Epithelial cell of proximal tubule (primary cell): ENCODE measurements around the gene PTPRG. TPM values are rescaled to one million over a fixed set of nuclear protein-coding genes. Genes with fewer than 3 reads are reported as not detected.

Experiments
- DNase-seq: peaks from one replicate; pipeline ENCODE4 v3.0.0-alpha.2; 2011; ENCODE audit warnings: low read depth
- H3K4me3 ChIP-seq: 2 replicates; pipeline ENCODE4 v1.5.1; 2011; ENCODE audit warnings: low read depth, mild to moderate bottlenecking, low read length
- CTCF ChIP-seq: conservative IDR thresholded peaks from 2 replicates; pipeline ENCODE4 v1.5.1; 2012; ENCODE audit warnings: low read depth, mild to moderate bottlenecking, low read length
- total RNA-seq: library from RNA; depleted of rRNA; stranded (reverse); fragments of >200 nt; gene quantifications from 2 replicates; pipeline ENCODE4 v1.2.3, GENCODE V29; 2015

PTPRG gene
- total RNA-seq, 1 donor from 2014 or later = 13.5 TPM

GRCh38 chr3:62113092-62113491, 551.7 kb downstream of the PTPRG start:
- H3K4me3 ChIP-seq = no peak overlapping the region
- no peak for TF ChIP-seq CTCF
- no peak for DNase-seq

- no peak for TF ChIP-seq CTCF
- DNase-seq = no peak
- no peak overlapping the region for H3K4me3 ChIP-seq
These were observed 553.4 kb downstream of the PTPRG start for GRCh38 chr3:62114763-62115162.

- DNase-seq = no peak
- no peak for TF ChIP-seq CTCF
- no peak overlapping the region for H3K4me3 ChIP-seq
These were observed 556.7 kb downstream of the PTPRG start for GRCh38 chr3:62117903-62118548.

- no peak for TF ChIP-seq CTCF
- H3K4me3 ChIP-seq = no peak overlapping the region
- DNase-seq = no peak
These were observed 557.8 kb downstream of the PTPRG start for GRCh38 chr3:62119139-62119538.

- DNase-seq = no peak
- H3K4me3 ChIP-seq = no peak overlapping the region
- no peak for TF ChIP-seq CTCF
These were observed 561.4 kb downstream of the PTPRG start for GRCh38 chr3:62122819-62123218.

- no peak overlapping the region for H3K4me3 ChIP-seq
- TF ChIP-seq CTCF = no peak
- DNase-seq = no peak
These were observed 564.0 kb downstream of the PTPRG start for GRCh38 chr3:62125380-62125779.

- no peak for DNase-seq
- TF ChIP-seq CTCF = no peak
- no peak overlapping the region for H3K4me3 ChIP-seq
These were observed 565.7 kb downstream of the PTPRG start for GRCh38 chr3:62127116-62127515.
